Sigmoid colon (tissue), 4 donors: ENCODE results near the gene WNT5B.

ENCODE experiments used
- CTCF ChIP-seq, 4 experiments: fragments of 450-650 bp in 3 of 4; fragments of 200-600 bp in 1 of 4; IDR thresholded peaks; one replicate each; pipeline ENCODE4 v1.5.1; 2016 to 2019; ENCODE audit warnings: antibody characterized with exemption in 4 of 4, mild to moderate bottlenecking in 3 of 4, moderate library complexity in 2 of 4
- EP300 ChIP-seq, 4 donors: sonication (generic); formaldehyde crosslinking; IDR thresholded peaks; one replicate each; pipeline ENCODE4 v1.6.1; 2017; ENCODE audit warnings: antibody characterized with exemption in 4 of 4
- POLR2A ChIP-seq, 2 donors: fragments of 450-650 bp; IDR thresholded peaks; one replicate each; pipeline ENCODE4 v1.6.1; 2016; ENCODE audit warnings: antibody characterized with exemption in 2 of 2, mild to moderate bottlenecking in 2 of 2, moderate library complexity in 2 of 2
- POLR2AphosphoS5 ChIP-seq, 4 donors: sonication (generic); formaldehyde crosslinking; IDR thresholded peaks; one replicate each; pipeline ENCODE4 v1.6.1; 2017; ENCODE audit warnings: antibody characterized with exemption in 4 of 4

- TF ChIP-seq CTCF (IDR thresholded peaks at IDR 0.05) (no peak), POLR2A (IDR thresholded peaks at IDR 0.05) (no peak), EP300 (IDR thresholded peaks at IDR 0.05) (no peak), POLR2AphosphoS5 (IDR thresholded peaks at IDR 0.05) (no peak)
Measured at GRCh38 chr12:1607940-1608712, 20.9 kb upstream of the WNT5B start.
